ENCODE data around the gene PLCB4. TPM values are rescaled to one million over a fixed set of nuclear protein-coding genes. Genes with fewer than 3 reads are reported as not detected.

PLCB4 gene
- total RNA-seq, 1 donor from 2014 or later = 1.6 TPM

GRCh38 chr20:9503526-9504245 lies 434.8 kb downstream of the PLCB4 start:
- Histone ChIP-seq H3K36me3 (ENCODE audit: control insufficient read depth, insufficient read depth, low read length) (no peaks in the 10 kb centered on the region), H3K27me3 (ENCODE audit: control insufficient read depth, insufficient read depth, low read length) (peaks cover 30% of the 10 kb centered on the region), H3K4me3 (ENCODE audit: low read depth, low read length) (no peak overlapping the region)
- FAIRE-seq (no peak), DNase-seq (ENCODE audit: low read depth) (peak; percentile 2)
- no peak for TF ChIP-seq CTCF (IDR thresholded peaks at IDR 0.05; ENCODE audit: insufficient read depth, low read length, severe bottlenecking)

DNA sequence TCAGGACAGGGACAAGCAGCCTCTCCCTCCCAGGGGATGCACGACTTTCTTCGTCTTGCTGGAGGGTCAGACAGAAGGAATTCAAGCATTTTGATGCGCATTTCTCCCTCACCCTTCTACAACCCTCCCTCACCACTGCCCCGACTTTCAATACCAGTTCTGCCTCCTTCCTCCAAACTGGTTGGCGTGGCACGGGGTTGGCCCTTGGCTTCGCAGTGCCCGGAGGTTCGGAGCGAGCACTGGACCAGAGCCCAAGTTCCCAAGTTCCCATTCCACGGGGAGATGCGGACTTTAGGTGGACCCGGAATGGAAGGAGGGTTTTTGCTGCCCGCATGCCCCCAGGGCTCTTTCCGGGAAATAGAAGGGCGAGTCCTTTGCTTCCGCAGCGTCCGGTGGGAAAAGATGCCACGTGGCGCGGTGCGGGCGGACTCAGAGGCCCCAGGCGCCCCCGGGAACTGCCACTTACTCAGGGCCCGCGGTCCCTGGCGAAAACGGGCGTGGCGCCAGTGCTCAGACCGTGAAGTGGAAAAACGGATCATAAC lies 437.5 kb downstream of the PLCB4 start:
- FAIRE-seq = no peak
- H3K27me3 ChIP-seq (ENCODE audit: control insufficient read depth, insufficient read depth, low read length) = peaks cover 37% of the 10 kb centered on the region
- H3K4me3 ChIP-seq (ENCODE audit: low read depth, low read length) = no peak overlapping the region

DNA sequence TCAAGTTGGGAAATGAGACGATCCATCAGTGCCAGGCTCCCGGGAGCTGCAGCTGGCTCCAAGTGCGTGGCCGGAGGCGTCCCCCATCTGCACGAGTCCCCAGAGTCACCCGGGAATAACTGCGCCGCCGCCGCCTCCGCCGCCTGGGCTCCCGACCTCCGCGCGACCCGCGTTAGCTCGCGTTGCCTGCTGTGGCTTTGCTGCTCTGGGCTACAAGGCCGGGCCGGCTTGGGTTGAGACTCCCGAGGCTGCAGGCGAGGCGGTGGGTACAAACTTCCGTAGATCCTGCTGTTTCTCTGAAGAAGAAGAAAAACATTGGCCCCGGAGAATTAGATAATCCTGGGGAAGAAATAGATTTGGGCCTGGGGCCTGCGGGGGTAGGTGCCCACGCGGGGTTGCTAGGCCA lies 438.1 kb downstream of the PLCB4 start:
- TF ChIP-seq CTCF (IDR thresholded peaks at IDR 0.05; ENCODE audit: insufficient read depth, low read length, severe bottlenecking) = no peak
- DNase-seq (ENCODE audit: low read depth) = no peak
- Histone ChIP-seq H3K36me3 (ENCODE audit: control insufficient read depth, insufficient read depth, low read length) (no peaks in the 10 kb centered on the region), H3K27me3 (ENCODE audit: control insufficient read depth, insufficient read depth, low read length) (peaks cover 37% of the 10 kb centered on the region), H3K4me3 (ENCODE audit: low read depth, low read length) (no peak overlapping the region)
- FAIRE-seq = no peak

More for the DNA sequence above, 437.5 kb downstream of the PLCB4 start:
- no peaks in the 10 kb centered on the region for H3K36me3 ChIP-seq (ENCODE audit: control insufficient read depth, insufficient read depth, low read length)
- TF ChIP-seq CTCF (IDR thresholded peaks at IDR 0.05; ENCODE audit: insufficient read depth, low read length, severe bottlenecking) = no peak
- DNase-seq (ENCODE audit: low read depth) = no peak

- no peak for TF ChIP-seq CTCF (IDR thresholded peaks at IDR 0.05; ENCODE audit: insufficient read depth, low read length, severe bottlenecking)
- DNase-seq (ENCODE audit: low read depth) (no peak), FAIRE-seq (no peak)
- peaks cover 37% of the 10 kb centered on the region for H3K27me3 ChIP-seq (ENCODE audit: control insufficient read depth, insufficient read depth, low read length)
- H3K4me3 ChIP-seq (ENCODE audit: low read depth, low read length) = no peak overlapping the region
- no peaks in the 10 kb centered on the region for H3K36me3 ChIP-seq (ENCODE audit: control insufficient read depth, insufficient read depth, low read length)
These were observed 438.8 kb downstream of the PLCB4 start for GRCh38 chr20:9507544-9508239.

- TF ChIP-seq CTCF (IDR thresholded peaks at IDR 0.05; ENCODE audit: insufficient read depth, low read length, severe bottlenecking) = no peak
- DNase-seq (ENCODE audit: low read depth) (no peak), FAIRE-seq (no peak)
- Histone ChIP-seq H3K27me3 (ENCODE audit: control insufficient read depth, insufficient read depth, low read length) (peaks cover 37% of the 10 kb centered on the region), H3K36me3 (ENCODE audit: control insufficient read depth, insufficient read depth, low read length) (no peaks in the 10 kb centered on the region), H3K4me3 (ENCODE audit: low read depth, low read length) (no peak overlapping the region)
These were observed 439.4 kb downstream of the PLCB4 start for GRCh38 chr20:9508240-9508661.
